Sigmoid colon (tissue), 7 donors: ENCODE results near the gene PLEKHA7. TPM values are rescaled to one million over a fixed set of nuclear protein-coding genes. Genes with fewer than 3 reads are reported as not detected.
"Not testable (repeated sequence)": the region's sequence is repeated elsewhere in the genome, so short reads cannot be mapped to it uniquely, and the experiment has no call there.

ENCODE experiments used
- DNase-seq: peaks from one replicate; pipeline ENCODE4 v3.0.0-alpha.2; 2019
- H3K27ac ChIP-seq, 4 donors: fragments of 200-600 bp; sonication (generic); one replicate each; pipeline ENCODE4 v1.5.1; 2016 to 2019; ENCODE audit warnings: mild to moderate bottlenecking in 1 of 4
- H3K27me3 ChIP-seq, 3 donors: fragments of 200-600 bp; sonication (generic); one replicate each; pipeline ENCODE4 v1.5.1; 2019; ENCODE audit warnings: mild to moderate bottlenecking in 1 of 3
- H3K36me3 ChIP-seq, 4 donors: fragments of 200-600 bp; sonication (generic); one replicate each; pipeline ENCODE4 v1.5.1; 2016 to 2019
- H3K4me1 ChIP-seq, 4 donors: fragments of 200-600 bp; sonication (generic); one replicate each; pipeline ENCODE4 v1.5.1; 2017 to 2019
- H3K4me3 ChIP-seq, 4 donors: fragments of 200-600 bp; sonication (generic); one replicate each; pipeline ENCODE4 v1.5.1; 2017 to 2019; ENCODE audit warnings: mild to moderate bottlenecking in 2 of 4, moderate library complexity in 1 of 4
- H3K9me3 ChIP-seq, 4 donors: fragments of 200-600 bp in 3 of 4; sonication (generic) in 3 of 4; one replicate each; pipeline versions ENCODE4 v1.5.1 to v1.6.1; 2013 to 2019
- EP300 ChIP-seq, 4 donors: sonication (generic); formaldehyde crosslinking; IDR thresholded peaks; one replicate each; pipeline ENCODE4 v1.6.1; 2017; ENCODE audit warnings: antibody characterized with exemption in 4 of 4
- POLR2A ChIP-seq, 2 donors: fragments of 450-650 bp; IDR thresholded peaks; one replicate each; pipeline ENCODE4 v1.6.1; 2016; ENCODE audit warnings: antibody characterized with exemption in 2 of 2, mild to moderate bottlenecking in 2 of 2, moderate library complexity in 2 of 2
- POLR2AphosphoS5 ChIP-seq, 4 donors: sonication (generic); formaldehyde crosslinking; IDR thresholded peaks; one replicate each; pipeline ENCODE4 v1.6.1; 2017; ENCODE audit warnings: antibody characterized with exemption in 4 of 4
- WGBS, 2 donors: extraction: QIAGEN DNeasy Blood & Tissue Kit; methylation state at CpG; one replicate each; pipeline ENCODE4 v1.1.7; 2013; 5-methylcytosine and 5-hydroxymethylcytosine counted together
- intact Hi-C: fragments of 100-400 bp; cut with DNase I; formaldehyde crosslinking; loops from one replicate; pipeline ENCODE4 v1.15.1; 2023
- polyA plus RNA-seq, 3 donors: library from polyadenylated mRNA; stranded (reverse); fragments of 200-250 nt; gene quantifications; one replicate each; pipeline ENCODE4 v1.2.3, GENCODE V29; 2013
- total RNA-seq, 4 donors: library from RNA; depleted of rRNA; stranded (reverse); fragments of >200 nt; gene quantifications; one replicate each; pipeline ENCODE4 v1.1.0, GENCODE V29; 2016
- TF ChIP-seq, protein P1 (sequence below), 4 experiments: fragments of 450-650 bp in 3 of 4; fragments of 200-600 bp in 1 of 4; IDR thresholded peaks; one replicate each; pipeline ENCODE4 v1.5.1; 2016 to 2019; ENCODE audit warnings: antibody characterized with exemption in 4 of 4, mild to moderate bottlenecking in 3 of 4, moderate library complexity in 2 of 4
- donor health status: healthy with polysubstance abuse.
- donor health status: Bipolar disorder and iron deficiency.
- donor health status: healthy.

The PLEKHA7 gene, protein sequence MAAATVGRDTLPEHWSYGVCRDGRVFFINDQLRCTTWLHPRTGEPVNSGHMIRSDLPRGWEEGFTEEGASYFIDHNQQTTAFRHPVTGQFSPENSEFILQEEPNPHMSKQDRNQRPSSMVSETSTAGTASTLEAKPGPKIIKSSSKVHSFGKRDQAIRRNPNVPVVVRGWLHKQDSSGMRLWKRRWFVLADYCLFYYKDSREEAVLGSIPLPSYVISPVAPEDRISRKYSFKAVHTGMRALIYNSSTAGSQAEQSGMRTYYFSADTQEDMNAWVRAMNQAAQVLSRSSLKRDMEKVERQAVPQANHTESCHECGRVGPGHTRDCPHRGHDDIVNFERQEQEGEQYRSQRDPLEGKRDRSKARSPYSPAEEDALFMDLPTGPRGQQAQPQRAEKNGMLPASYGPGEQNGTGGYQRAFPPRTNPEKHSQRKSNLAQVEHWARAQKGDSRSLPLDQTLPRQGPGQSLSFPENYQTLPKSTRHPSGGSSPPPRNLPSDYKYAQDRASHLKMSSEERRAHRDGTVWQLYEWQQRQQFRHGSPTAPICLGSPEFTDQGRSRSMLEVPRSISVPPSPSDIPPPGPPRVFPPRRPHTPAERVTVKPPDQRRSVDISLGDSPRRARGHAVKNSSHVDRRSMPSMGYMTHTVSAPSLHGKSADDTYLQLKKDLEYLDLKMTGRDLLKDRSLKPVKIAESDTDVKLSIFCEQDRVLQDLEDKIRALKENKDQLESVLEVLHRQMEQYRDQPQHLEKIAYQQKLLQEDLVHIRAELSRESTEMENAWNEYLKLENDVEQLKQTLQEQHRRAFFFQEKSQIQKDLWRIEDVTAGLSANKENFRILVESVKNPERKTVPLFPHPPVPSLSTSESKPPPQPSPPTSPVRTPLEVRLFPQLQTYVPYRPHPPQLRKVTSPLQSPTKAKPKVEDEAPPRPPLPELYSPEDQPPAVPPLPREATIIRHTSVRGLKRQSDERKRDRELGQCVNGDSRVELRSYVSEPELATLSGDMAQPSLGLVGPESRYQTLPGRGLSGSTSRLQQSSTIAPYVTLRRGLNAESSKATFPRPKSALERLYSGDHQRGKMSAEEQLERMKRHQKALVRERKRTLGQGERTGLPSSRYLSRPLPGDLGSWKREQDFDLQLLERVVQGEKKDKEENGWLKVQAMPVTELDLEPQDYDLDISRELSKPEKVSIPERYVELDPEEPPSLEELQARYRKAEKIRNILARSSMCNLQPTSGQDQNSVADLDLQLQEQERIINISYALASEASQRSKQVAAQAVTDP
- total RNA-seq (10 to 100 TPM in 1 of 4 donors, 1 to 10 TPM in 3; 2.9 to 10.2 (median 4.2) TPM), polyA plus RNA-seq (10 to 100 TPM; 28.2 to 45.3 (median 41.3) TPM)

DNA sequence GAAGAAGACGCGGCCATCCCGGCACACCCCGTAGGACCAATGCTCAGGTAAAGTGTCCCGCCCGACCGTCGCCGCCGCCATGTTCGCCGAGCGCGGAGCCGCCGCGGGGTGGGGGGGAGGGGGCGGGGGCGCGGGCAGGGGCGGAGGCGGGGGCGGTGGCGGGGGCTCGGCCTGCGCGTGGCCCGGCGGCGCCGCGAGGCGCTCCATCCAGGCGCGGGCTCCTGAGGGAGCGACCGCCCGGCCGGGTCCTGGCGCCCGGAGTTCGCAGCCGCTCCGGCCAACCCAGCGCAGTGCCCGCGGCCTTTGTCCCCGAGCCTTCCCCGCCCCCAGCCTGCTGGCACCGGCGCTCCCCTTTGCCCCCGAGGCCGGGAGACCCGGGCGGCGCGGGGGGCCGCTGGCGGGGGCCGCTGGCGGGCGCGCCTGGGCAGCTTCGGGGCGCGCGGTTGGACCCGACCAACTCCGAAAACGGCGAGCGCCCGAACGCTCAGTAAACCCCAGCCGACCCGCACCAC, at the start of gene PLEKHA7:
Gene PLEKHA7, minus strand, starts transcription at position 94 of the 512 bp plus-strand sequence. Its CDS starts 13 bp downstream, at position 81.
- peak within 1 kb of the TSS; percentile 31 to 59 (median 56) for H3K27ac ChIP-seq

DNA sequence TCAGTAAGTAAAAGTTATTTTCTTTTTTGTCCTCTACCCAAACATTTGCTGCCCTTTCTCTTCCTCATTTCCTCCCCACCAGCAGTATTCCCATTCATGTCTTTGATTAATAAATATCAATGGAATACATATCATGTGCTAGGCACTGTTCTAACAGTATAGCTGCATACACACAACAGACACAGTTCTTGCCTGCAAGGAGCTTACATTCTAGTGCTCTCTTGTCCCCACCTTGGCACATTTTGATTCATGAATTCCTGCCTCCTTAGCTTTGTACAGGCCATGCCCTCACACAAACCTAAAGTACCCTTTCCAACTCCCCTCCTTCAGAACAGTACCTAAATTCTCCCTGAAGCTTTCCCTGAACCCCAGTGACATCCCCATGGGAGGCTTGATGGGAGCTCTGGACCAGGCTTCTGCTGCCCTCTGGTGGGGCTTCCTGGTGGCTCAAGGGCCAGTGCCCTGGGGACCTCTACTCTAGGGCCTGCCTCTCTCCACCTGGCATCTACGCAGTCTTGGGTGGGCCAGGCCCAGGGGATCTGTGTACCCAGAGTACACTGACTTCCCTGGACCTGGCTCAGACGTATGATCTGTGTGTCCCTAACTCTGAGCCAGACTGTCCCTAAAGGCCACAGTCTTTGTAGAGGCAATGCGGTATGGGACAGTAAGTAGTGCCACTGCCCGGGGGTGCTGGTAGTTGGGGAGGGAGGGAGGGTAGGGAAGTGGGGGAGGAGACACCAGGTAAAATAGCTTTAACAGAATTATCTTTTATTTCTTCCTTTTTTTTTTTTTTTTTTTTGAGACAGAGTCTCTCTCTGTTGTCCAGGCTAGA, 49.2 kb upstream of the PLEKHA7 start:
- Histone ChIP-seq H3K4me3 (no peak overlapping the region), H3K9me3 (no peaks in the 10 kb centered on the region), H3K27ac (no peak overlapping the region), H3K27me3 (no peaks in the 10 kb centered on the region), H3K4me1 (no peaks in the 10 kb centered on the region), H3K36me3 (peaks cover 0 to 6% (median 0%) of the 10 kb centered on the region in 4 donors)
- no peak for TF ChIP-seq EP300 (IDR thresholded peaks at IDR 0.05)
- TF ChIP-seq, protein P1, sequence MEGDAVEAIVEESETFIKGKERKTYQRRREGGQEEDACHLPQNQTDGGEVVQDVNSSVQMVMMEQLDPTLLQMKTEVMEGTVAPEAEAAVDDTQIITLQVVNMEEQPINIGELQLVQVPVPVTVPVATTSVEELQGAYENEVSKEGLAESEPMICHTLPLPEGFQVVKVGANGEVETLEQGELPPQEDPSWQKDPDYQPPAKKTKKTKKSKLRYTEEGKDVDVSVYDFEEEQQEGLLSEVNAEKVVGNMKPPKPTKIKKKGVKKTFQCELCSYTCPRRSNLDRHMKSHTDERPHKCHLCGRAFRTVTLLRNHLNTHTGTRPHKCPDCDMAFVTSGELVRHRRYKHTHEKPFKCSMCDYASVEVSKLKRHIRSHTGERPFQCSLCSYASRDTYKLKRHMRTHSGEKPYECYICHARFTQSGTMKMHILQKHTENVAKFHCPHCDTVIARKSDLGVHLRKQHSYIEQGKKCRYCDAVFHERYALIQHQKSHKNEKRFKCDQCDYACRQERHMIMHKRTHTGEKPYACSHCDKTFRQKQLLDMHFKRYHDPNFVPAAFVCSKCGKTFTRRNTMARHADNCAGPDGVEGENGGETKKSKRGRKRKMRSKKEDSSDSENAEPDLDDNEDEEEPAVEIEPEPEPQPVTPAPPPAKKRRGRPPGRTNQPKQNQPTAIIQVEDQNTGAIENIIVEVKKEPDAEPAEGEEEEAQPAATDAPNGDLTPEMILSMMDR (IDR thresholded peaks at IDR 0.05): peak; percentile 37 to 59 (median 46)
- no peak for DNase-seq
- 68 to 84% methylated on average over 4 of the region's 4 CpGs for WGBS, 2 donors
- intact Hi-C loops: loop anchor here (5.0 kb wide), 1 partner anchor 126 kb away; no protein-coding TSS in a partner anchor

More for the DNA sequence above, at the start of gene PLEKHA7:
- intact Hi-C loops: no loop called here
- TF ChIP-seq POLR2A (IDR thresholded peaks at IDR 0.05): no peak
- TF ChIP-seq EP300 (IDR thresholded peaks at IDR 0.05): no peak
- no peak for TF ChIP-seq POLR2AphosphoS5 (IDR thresholded peaks at IDR 0.05)
- TF ChIP-seq, protein P1 (IDR thresholded peaks at IDR 0.05): no peak
- no peaks in the 10 kb centered on the region for H3K36me3 ChIP-seq
- peaks cover 3 to 24% (median 14%) of the 10 kb centered on the region in 3 donors for H3K27me3 ChIP-seq
- H3K9me3 ChIP-seq: no peaks in the 10 kb centered on the region
- H3K4me3 ChIP-seq: peak within 1 kb of the TSS; percentile 33 to 85 (median 78)
- 0 to 1% methylated on average over 74 to 75 of the region's 76 CpGs for WGBS, 2 donors
- H3K4me1 ChIP-seq: peaks cover 0 to 16% (median 14%) of the 10 kb centered on the region in 4 donors
- DNase-seq: peak; percentile 52

DNA sequence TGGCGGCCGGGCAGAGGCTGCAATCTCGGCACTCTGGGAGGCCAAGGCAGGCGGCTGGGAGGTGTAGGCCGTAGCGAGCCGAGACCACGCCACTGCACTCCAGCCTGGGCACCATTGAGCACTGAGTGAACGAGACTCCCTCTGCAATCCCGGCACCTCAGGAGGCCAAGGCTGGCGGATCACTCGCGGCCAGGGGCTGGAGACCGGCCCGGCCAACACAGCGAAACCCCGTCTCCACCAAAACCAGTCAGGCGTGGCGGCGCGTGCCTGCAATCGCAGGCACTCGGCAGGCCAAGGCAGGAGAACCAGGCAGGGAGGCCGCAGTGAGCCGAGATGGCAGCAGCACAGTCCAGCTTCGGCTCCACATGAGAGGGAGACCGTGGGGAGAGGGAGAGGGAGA, 36.9 kb upstream of the PLEKHA7 start:
- H3K27ac ChIP-seq, H3K27me3 ChIP-seq, H3K4me1 ChIP-seq, H3K9me3 ChIP-seq, DNase-seq, H3K4me3 ChIP-seq, intact Hi-C loops, H3K36me3 ChIP-seq: not testable (repeated sequence)
- 97 to 99% methylated on average over 26 of the region's 27 CpGs for WGBS, 2 donors

- H3K36me3 ChIP-seq, intact Hi-C loops, H3K27ac ChIP-seq, H3K4me1 ChIP-seq, H3K4me3 ChIP-seq, H3K9me3 ChIP-seq, H3K27me3 ChIP-seq, DNase-seq: not testable (repeated sequence)
- WGBS, 2 donors: 26 to 76% methylated on average over 4 of the region's 4 CpGs
Measured at GRCh38 chr11:17048491-17048890, 34.3 kb upstream of the PLEKHA7 start.

- H3K4me3 ChIP-seq: no peak overlapping the region
- no peak overlapping the region for H3K27ac ChIP-seq
- no peak for DNase-seq
- TF ChIP-seq POLR2AphosphoS5 (IDR thresholded peaks at IDR 0.05): no peak
- TF ChIP-seq, protein P1 (IDR thresholded peaks at IDR 0.05): no peak
- no peak for TF ChIP-seq EP300 (IDR thresholded peaks at IDR 0.05)
- TF ChIP-seq POLR2A (IDR thresholded peaks at IDR 0.05): no peak
- H3K36me3 ChIP-seq: no peaks in the 10 kb centered on the region
- H3K9me3 ChIP-seq: no peaks in the 10 kb centered on the region
- WGBS, 2 donors: 78 to 79% methylated on average over 5 of the region's 5 CpGs
- no peaks in the 10 kb centered on the region for H3K27me3 ChIP-seq
- H3K4me1 ChIP-seq: no peaks in the 10 kb centered on the region
- intact Hi-C loops: no loop called here
Measured at GRCh38 chr11:17046690-17047089, 32.5 kb upstream of the PLEKHA7 start.
